HepG2 (cell line): Measurements from ENCODE around the gene HYAL2. TPM values are rescaled to one million over a fixed set of nuclear protein-coding genes. Genes with fewer than 3 reads are reported as not detected.

Source experiments
- ATF2 ChIP-seq: sonication (generic); formaldehyde crosslinking; IDR thresholded peaks from 2 replicates; pipeline ENCODE4 v1.4.0; 2020; ENCODE audit warnings: missing genetic modification reagents
- CREB1 ChIP-seq, 2 experiments: fragments of 450-650 bp in 1 of 2; IDR thresholded peaks; 2 replicates each; pipeline ENCODE4 v1.6.1; 2016 to 2017; ENCODE audit warnings: control low read depth in 1 of 2, mild to moderate bottlenecking in 1 of 2, missing compliant biosample characterization in 1 of 2, missing genetic modification characterization in 1 of 2
- HMG20B ChIP-seq: conservative IDR thresholded peaks from 2 replicates; pipeline ENCODE4 v1.6.1; 2016; ENCODE audit warnings: missing genetic modification reagents, missing compliant biosample characterization
- JDP2 ChIP-seq: sonication (generic); formaldehyde crosslinking; IDR thresholded peaks from 2 replicates; pipeline ENCODE4 v1.8.1; 2022; ENCODE audit warnings: missing genetic modification reagents, borderline replicate concordance
- KLF9 ChIP-seq: IDR thresholded peaks from 2 replicates; pipeline ENCODE4 v1.6.1; 2016; ENCODE audit warnings: low read depth
- MAFG ChIP-seq: sonication (generic); formaldehyde crosslinking; IDR thresholded peaks from 2 replicates; pipeline ENCODE4 v1.5.1; 2020; ENCODE audit warnings: mild to moderate bottlenecking, missing genetic modification reagents
- MBD4 ChIP-seq: IDR thresholded peaks from 2 replicates; pipeline ENCODE4 v1.6.1; 2012; ENCODE audit warnings: low read length, inconsistent platforms, borderline replicate concordance
- MTA1 ChIP-seq: sonication (generic); formaldehyde crosslinking; IDR thresholded peaks from 2 replicates; pipeline ENCODE4 v1.4.0; 2020; ENCODE audit warnings: missing genetic modification reagents, mild to moderate bottlenecking, borderline replicate concordance
- POLR2AphosphoS5 ChIP-seq: IDR thresholded peaks from 2 replicates; pipeline ENCODE4 v1.6.1; 2012; ENCODE audit warnings: low read depth, low read length
- SMC3 ChIP-seq: IDR thresholded peaks from 2 replicates; pipeline ENCODE4 v1.6.1; 2011; ENCODE audit warnings: low read length, improper control_type of control experiment
- SP1 ChIP-seq, 2 experiments: fragments of 450-650 bp in 1 of 2; sonication (generic) in 1 of 2; formaldehyde crosslinking in 1 of 2; IDR thresholded peaks; 2 replicates each; pipeline versions ENCODE4 v1.4.0 to v1.6.1; 2016 to 2020; ENCODE audit warnings: missing genetic modification reagents in 1 of 2
- SP5 ChIP-seq: IDR thresholded peaks from 2 replicates; pipeline ENCODE4 v1.6.1; 2016; ENCODE audit warnings: low read depth, borderline replicate concordance
- SRSF1 ChIP-seq: fragments of 200-400 bp; formaldehyde crosslinking; optimal IDR thresholded peaks from 2 replicates; pipeline ENCODE3; 2017; ENCODE audit warnings: mild to moderate bottlenecking, low read depth, low read length, moderate library complexity
- ZBED4 ChIP-seq: sonication (generic); formaldehyde crosslinking; IDR thresholded peaks from 2 replicates; pipeline ENCODE4 v1.4.0; 2020; ENCODE audit warnings: missing genetic modification reagents, borderline replicate concordance
- ZNF235 ChIP-seq: sonication (generic); formaldehyde crosslinking; IDR thresholded peaks from 2 replicates; pipeline ENCODE4 v1.8.1; 2023; ENCODE audit warnings: mild to moderate bottlenecking, missing genetic modification reagents, borderline replicate concordance
- ZNF30 ChIP-seq: sonication (generic); formaldehyde crosslinking; IDR thresholded peaks from 2 replicates; pipeline ENCODE4 v1.5.0; 2020; ENCODE audit warnings: mild to moderate bottlenecking, missing genetic modification reagents
- ZNF382 ChIP-seq: sonication (generic); formaldehyde crosslinking; IDR thresholded peaks from 2 replicates; pipeline ENCODE4 v1.5.0; 2020; ENCODE audit warnings: missing genetic modification reagents, mild to moderate bottlenecking, borderline replicate concordance
- ZNF552 ChIP-seq: sonication (generic); formaldehyde crosslinking; IDR thresholded peaks from 2 replicates; pipeline ENCODE4 v1.9.0; 2022; ENCODE audit warnings: missing genetic modification reagents, mild to moderate bottlenecking, borderline replicate concordance
- ZSCAN20 ChIP-seq: sonication (generic); formaldehyde crosslinking; IDR thresholded peaks from 2 replicates; pipeline ENCODE4 v1.4.0; 2020; ENCODE audit warnings: missing genetic modification reagents, mild to moderate bottlenecking, borderline replicate concordance
- polyA plus RNA-seq, 8 experiments: library from polyadenylated mRNA; depleted of rRNA in 3 of 8; stranded (reverse) in 7 of 8; unstranded in 1 of 8; fragments of >200 nt; fragmentation: Illumina TruSeq in 4 of 8; extraction: Trizol in 4 of 8; gene quantifications; 2 replicates each; pipeline versions ENCODE4 v1.2.1 to v1.2.3, GENCODE V29; 2011 to 2016; ENCODE audit warnings: low read depth in 4 of 8, missing spikeins in 1 of 8, mixed read lengths in 1 of 8; ENCODE audit not compliant: insufficient read depth in 1 of 8
- total RNA-seq, 5 experiments: library from RNA; depleted of rRNA; stranded (reverse); fragments of >200 nt; fragmentation: Illumina TruSeq; extraction: Trizol; gene quantifications; 2 replicates each; pipeline ENCODE4 v1.2.3, GENCODE V29; 2016; ENCODE audit warnings: low read depth in 1 of 5
- TF ChIP-seq, protein P1 (sequence below): sonication (generic); formaldehyde crosslinking; IDR thresholded peaks from 2 replicates; pipeline ENCODE4 v1.4.0; 2020; ENCODE audit warnings: mild to moderate bottlenecking, missing genetic modification reagents
- TF ChIP-seq, protein P2 (sequence below): sonication (generic); formaldehyde crosslinking; IDR thresholded peaks from 2 replicates; pipeline ENCODE4 v1.5.0; 2020; ENCODE audit warnings: missing genetic modification reagents

The HYAL2 gene
- total and polyA plus RNA-seq, 2 of the 13 experiments (the other 11 are each of a cell fraction or from before 2014, with no cell fraction given): 76.2 to 102 TPM

- TF ChIP-seq, protein P1, sequence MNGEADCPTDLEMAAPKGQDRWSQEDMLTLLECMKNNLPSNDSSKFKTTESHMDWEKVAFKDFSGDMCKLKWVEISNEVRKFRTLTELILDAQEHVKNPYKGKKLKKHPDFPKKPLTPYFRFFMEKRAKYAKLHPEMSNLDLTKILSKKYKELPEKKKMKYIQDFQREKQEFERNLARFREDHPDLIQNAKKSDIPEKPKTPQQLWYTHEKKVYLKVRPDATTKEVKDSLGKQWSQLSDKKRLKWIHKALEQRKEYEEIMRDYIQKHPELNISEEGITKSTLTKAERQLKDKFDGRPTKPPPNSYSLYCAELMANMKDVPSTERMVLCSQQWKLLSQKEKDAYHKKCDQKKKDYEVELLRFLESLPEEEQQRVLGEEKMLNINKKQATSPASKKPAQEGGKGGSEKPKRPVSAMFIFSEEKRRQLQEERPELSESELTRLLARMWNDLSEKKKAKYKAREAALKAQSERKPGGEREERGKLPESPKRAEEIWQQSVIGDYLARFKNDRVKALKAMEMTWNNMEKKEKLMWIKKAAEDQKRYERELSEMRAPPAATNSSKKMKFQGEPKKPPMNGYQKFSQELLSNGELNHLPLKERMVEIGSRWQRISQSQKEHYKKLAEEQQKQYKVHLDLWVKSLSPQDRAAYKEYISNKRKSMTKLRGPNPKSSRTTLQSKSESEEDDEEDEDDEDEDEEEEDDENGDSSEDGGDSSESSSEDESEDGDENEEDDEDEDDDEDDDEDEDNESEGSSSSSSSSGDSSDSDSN (CRISPR knock-in tag): peak; percentile 41
- TF ChIP-seq ZNF30 (CRISPR knock-in tag) (no peak), SP1 (IDR thresholded peaks at IDR 0.05) (no peak), SP1 (CRISPR knock-in tag; IDR thresholded peaks at IDR 0.05) (peak; percentile 96), HMG20B (CRISPR knock-in tag) (no peak; the same call in 1 of the 2 replicates), ZNF552 (CRISPR knock-in tag) (peak; percentile 66; the same call in 1 of the 2 replicates), ZSCAN20 (CRISPR knock-in tag) (0 out of 2 replicates have a peak, but pooled peaks have one; percentile 62), JDP2 (CRISPR knock-in tag) (no peak), POLR2AphosphoS5 (peak; percentile 86), CREB1 (IDR thresholded peaks at IDR 0.05) (peak; percentile 94), CREB1 (CRISPR knock-in tag; IDR thresholded peaks at IDR 0.05) (peak; percentile 96), ZNF382 (CRISPR knock-in tag) (no peak), SRSF1 (no peak), ZBED4 (CRISPR knock-in tag) (no peak), MAFG (CRISPR knock-in tag) (no peak), KLF9 (CRISPR knock-in tag) (no peak), SMC3 (no peak), SP5 (CRISPR knock-in tag) (peak; percentile 86; the same call in 1 of the 2 replicates), MTA1 (CRISPR knock-in tag) (peak; percentile 26; the same call in 1 of the 2 replicates), MBD4 (no peak), ATF2 (CRISPR knock-in tag) (peak; percentile 72), ZNF235 (no peak)
- TF ChIP-seq, protein P2, sequence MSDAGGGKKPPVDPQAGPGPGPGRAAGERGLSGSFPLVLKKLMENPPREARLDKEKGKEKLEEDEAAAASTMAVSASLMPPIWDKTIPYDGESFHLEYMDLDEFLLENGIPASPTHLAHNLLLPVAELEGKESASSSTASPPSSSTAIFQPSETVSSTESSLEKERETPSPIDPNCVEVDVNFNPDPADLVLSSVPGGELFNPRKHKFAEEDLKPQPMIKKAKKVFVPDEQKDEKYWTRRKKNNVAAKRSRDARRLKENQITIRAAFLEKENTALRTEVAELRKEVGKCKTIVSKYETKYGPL (CRISPR knock-in tag): no peak
Measured at GRCh38 chr3:50292159-50293078, 30.1 kb downstream of the HYAL2 start, which contains the start of gene IFRD2 (continued).
